ENCODE data around the gene INS. TPM values are rescaled to one million over a fixed set of nuclear protein-coding genes. Genes with fewer than 3 reads are reported as not detected.

Gene INS
- total and polyA plus RNA-seq, 2 of the 13 experiments (the other 11 are each of a cell fraction or from before 2014, with no cell fraction given) = not detected

DNA sequence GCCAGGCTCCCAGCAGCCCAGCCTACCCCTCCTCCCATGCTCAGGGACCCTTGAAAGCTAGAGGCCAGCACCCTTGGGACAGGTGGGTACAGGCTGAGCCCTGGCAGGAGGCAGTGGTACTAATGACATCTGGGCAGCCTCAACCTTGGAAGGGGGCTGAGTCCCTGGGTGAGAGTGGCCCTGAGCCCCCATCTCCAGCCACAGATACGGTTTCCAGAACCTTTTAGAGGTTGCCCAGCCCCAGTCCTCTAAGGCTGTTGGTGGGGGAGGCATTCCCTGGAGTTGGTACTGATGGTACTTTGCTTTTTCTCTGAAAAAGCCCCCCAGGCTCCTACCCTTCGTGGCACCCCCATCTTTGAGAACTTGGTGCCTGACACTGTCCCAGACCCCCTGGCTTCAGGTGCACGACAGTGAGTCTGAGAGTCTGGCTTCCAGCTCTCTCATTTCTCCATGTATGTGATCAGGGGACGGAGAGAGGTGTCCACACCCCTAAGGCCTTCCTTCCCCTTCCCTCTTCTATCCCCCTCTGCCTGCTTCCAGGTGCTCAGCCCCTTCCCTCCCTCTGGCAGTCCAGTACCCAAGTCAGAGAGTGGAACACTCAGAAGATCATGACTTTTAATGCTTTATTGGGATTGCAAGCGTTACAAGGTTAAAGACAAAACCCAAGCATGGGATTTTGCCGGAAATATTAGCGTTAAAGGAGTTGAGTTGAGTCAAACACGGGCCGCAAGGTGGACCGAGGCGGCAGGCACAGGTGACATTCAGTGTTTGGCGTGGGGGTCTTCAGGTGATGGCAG lies 32.3 kb downstream of the INS start (continued):
- TF ChIP-seq ZNF556 (CRISPR knock-in tag; IDR thresholded peaks at IDR 0.05; ENCODE audit: borderline replicate concordance) (no peak), ZNF564 (CRISPR knock-in tag; IDR thresholded peaks at IDR 0.05) (0 out of 2 replicates have a peak, but pooled peaks have one; percentile 18), ZNF598 (CRISPR knock-in tag; IDR thresholded peaks at IDR 0.05; ENCODE audit: borderline replicate concordance) (no peak), ZNF879 (CRISPR knock-in tag; IDR thresholded peaks at IDR 0.05) (peak; percentile 85; the same call in 1 of the 2 replicates), SNAPC4 (CRISPR knock-in tag; IDR thresholded peaks at IDR 0.05) (no peak), ZNF260 (CRISPR knock-in tag; IDR thresholded peaks at IDR 0.05; ENCODE audit: borderline replicate concordance, low read depth) (no peak), ZMAT3 (CRISPR knock-in tag; conservative IDR thresholded peaks at IDR 0.05) (0 out of 2 replicates have a peak, but pooled peaks have one; percentile 39), ZNF225 (CRISPR knock-in tag; IDR thresholded peaks at IDR 0.05) (no peak), ZNF546 (CRISPR knock-in tag; conservative IDR thresholded peaks at IDR 0.05) (no peak; the same call in 1 of the 2 replicates), PLSCR1 (CRISPR knock-in tag; IDR thresholded peaks at IDR 0.05; ENCODE audit: borderline replicate concordance) (no peak), HMGA1 (CRISPR knock-in tag; conservative IDR thresholded peaks at IDR 0.05) (no peak), ZHX1 (CRISPR knock-in tag; IDR thresholded peaks at IDR 0.05; ENCODE audit: low read depth) (peak; percentile 8; the same call in 1 of the 2 replicates), CEBPG (CRISPR knock-in tag; IDR thresholded peaks at IDR 0.05) (0 out of 2 replicates have a peak, but pooled peaks have one; percentile 10), HDAC6 (IDR thresholded peaks at IDR 0.05; ENCODE audit: low read depth, low read length) (no peak)
- TF ChIP-seq, protein P1, sequence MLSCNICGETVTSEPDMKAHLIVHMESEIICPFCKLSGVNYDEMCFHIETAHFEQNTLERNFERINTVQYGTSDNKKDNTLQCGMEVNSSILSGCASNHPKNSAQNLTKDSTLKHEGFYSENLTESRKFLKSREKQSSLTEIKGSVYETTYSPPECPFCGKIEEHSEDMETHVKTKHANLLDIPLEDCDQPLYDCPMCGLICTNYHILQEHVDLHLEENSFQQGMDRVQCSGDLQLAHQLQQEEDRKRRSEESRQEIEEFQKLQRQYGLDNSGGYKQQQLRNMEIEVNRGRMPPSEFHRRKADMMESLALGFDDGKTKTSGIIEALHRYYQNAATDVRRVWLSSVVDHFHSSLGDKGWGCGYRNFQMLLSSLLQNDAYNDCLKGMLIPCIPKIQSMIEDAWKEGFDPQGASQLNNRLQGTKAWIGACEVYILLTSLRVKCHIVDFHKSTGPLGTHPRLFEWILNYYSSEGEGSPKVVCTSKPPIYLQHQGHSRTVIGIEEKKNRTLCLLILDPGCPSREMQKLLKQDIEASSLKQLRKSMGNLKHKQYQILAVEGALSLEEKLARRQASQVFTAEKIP (CRISPR knock-in tag; IDR thresholded peaks at IDR 0.05; ENCODE audit: borderline replicate concordance) = no peak
- TF ChIP-seq, protein P2, sequence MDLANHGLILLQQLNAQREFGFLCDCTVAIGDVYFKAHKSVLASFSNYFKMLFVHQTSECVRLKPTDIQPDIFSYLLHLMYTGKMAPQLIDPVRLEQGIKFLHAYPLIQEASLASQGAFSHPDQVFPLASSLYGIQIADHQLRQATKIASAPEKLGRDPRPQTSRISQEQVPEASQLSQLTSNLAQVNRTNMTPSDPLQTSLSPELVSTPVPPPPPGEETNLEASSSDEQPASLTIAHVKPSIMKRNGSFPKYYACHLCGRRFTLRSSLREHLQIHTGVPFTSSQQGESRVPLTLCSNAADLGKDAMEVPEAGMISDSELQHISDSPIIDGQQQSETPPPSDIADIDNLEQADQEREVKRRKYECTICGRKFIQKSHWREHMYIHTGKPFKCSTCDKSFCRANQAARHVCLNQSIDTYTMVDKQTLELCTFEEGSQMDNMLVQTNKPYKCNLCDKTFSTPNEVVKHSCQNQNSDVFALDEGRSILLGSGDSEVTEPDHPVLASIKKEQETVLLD (CRISPR knock-in tag; IDR thresholded peaks at IDR 0.05; ENCODE audit: low read depth) = peak; percentile 51; the same call in 1 of the 2 replicates

Data from HepG2 (cell line).